H1 (cell line): ENCODE data around the gene PURA. TPM values are rescaled to one million over a fixed set of nuclear protein-coding genes. Genes with fewer than 3 reads are reported as not detected.
A peak's percentile ranks its signal among the peaks of the same experiment; 100 is the strongest.

Experiments used
- ASH2L ChIP-seq: fragments of 200-600, 300-600 bp; sonication (generic); IDR thresholded peaks from one replicate; pipeline ENCODE4 v1.7.1; 2017; ENCODE audit warnings: low read length
- CBX5 ChIP-seq: fragments of 300-800, 300-1000 bp; sonication (generic); IDR thresholded peaks from 2 replicates; pipeline ENCODE4 v1.7.1; 2016; ENCODE audit warnings: antibody characterized with exemption, low read length, low read depth
- CEBPB ChIP-seq: IDR thresholded peaks from 2 replicates; pipeline ENCODE4 v1.6.1; 2012; ENCODE audit warnings: low read depth, low read length
- CTBP2 ChIP-seq: IDR thresholded peaks from 2 replicates; pipeline ENCODE4 v1.7.0; 2011; ENCODE audit warnings: borderline replicate concordance, mild to moderate bottlenecking, moderate library complexity, mixed read lengths, low read length; ENCODE audit not compliant: insufficient read depth, insufficient read length
- EZH2 ChIP-seq: fragments of 200-600 bp; sonication (generic); IDR thresholded peaks from 2 replicates; pipeline ENCODE4 v1.7.1; 2012; ENCODE audit warnings: low read depth, mild to moderate bottlenecking, moderate library complexity, low read length, inconsistent platforms; ENCODE audit not compliant: severe bottlenecking
- GTF2F1 ChIP-seq: IDR thresholded peaks from 2 replicates; pipeline ENCODE4 v1.6.1; 2012; ENCODE audit warnings: low read depth, low read length, improper control_type of control experiment, borderline replicate concordance
- JUN ChIP-seq: IDR thresholded peaks from 2 replicates; pipeline ENCODE4 v1.6.1; 2011; ENCODE audit warnings: low read depth, mild to moderate bottlenecking, improper control_type of control experiment, low read length
- JUND ChIP-seq: IDR thresholded peaks from 2 replicates; pipeline ENCODE4 v1.6.1; 2011; ENCODE audit warnings: mild to moderate bottlenecking, improper control_type of control experiment, low read length
- NRF1 ChIP-seq: IDR thresholded peaks from 2 replicates; pipeline ENCODE4 v1.6.1; 2011; ENCODE audit warnings: mild to moderate bottlenecking, low read depth, low read length, improper control_type of control experiment
- POLR2AphosphoS5 ChIP-seq: IDR thresholded peaks from 2 replicates; pipeline ENCODE4 v1.6.1; 2011; ENCODE audit warnings: low read depth, low read length
- SAP30 ChIP-seq: fragments of 300-600 bp; sonication (generic); IDR thresholded peaks from 2 replicates; pipeline ENCODE4 v1.7.1; 2012; ENCODE audit warnings: low read length, moderate library complexity, mild to moderate bottlenecking, inconsistent platforms; ENCODE audit not compliant: insufficient read depth, insufficient replicate concordance
- SIX5 ChIP-seq: IDR thresholded peaks from 2 replicates; pipeline ENCODE4 v1.6.1; 2011; ENCODE audit warnings: mild to moderate bottlenecking, low read depth, low read length
- SP2 ChIP-seq: IDR thresholded peaks from 2 replicates; pipeline ENCODE4 v1.6.1; 2012; ENCODE audit warnings: mild to moderate bottlenecking, low read length, inconsistent platforms
- SP4 ChIP-seq: IDR thresholded peaks from 2 replicates; pipeline ENCODE4 v1.6.1; 2012; ENCODE audit warnings: low read length, inconsistent platforms
- SUZ12 ChIP-seq: fragments of 200-600 bp; sonication (generic); IDR thresholded peaks from 2 replicates; pipeline ENCODE4 v1.6.1; 2012; ENCODE audit warnings: mild to moderate bottlenecking, inconsistent platforms, low read length, moderate library complexity, mixed read lengths
- TAF1 ChIP-seq: IDR thresholded peaks from 2 replicates; pipeline ENCODE4 v1.6.1; 2011; ENCODE audit warnings: mild to moderate bottlenecking, low read depth, low read length
- TAF7 ChIP-seq: optimal IDR thresholded peaks from 2 replicates; pipeline ENCODE3; 2011; ENCODE audit warnings: low read depth, mild to moderate bottlenecking, inconsistent platforms, low read length, moderate library complexity, borderline replicate concordance
- TBP ChIP-seq: IDR thresholded peaks from 2 replicates; pipeline ENCODE4 v1.6.1; 2011; ENCODE audit warnings: low read depth, low read length, improper control_type of control experiment
- YY1 ChIP-seq: IDR thresholded peaks from 2 replicates; pipeline ENCODE4 v1.6.1; 2011; ENCODE audit warnings: low read depth, mild to moderate bottlenecking, low read length
- polyA plus RNA-seq, 7 experiments: library from polyadenylated mRNA; depleted of rRNA in 3 of 7; stranded (reverse) in 5 of 7; unstranded in 2 of 7; fragments of >200 nt in 5 of 7; fragments of 200-250 nt in 2 of 7; gene quantifications; 1 replicate in 5 of 7; 2 replicates in 1 of 7; 4 replicates in 1 of 7; pipeline versions ENCODE4 v1.2.1 to v1.2.3, GENCODE V29; 2011 to 2013; ENCODE audit warnings: missing spikeins in 2 of 7, mixed read lengths in 2 of 7
- total RNA-seq: library from RNA; stranded (reverse); fragmentation: NEBNext Ultra II Directional; extraction: Animal tissue kit (Norgen Biotek cat#: 25700); gene quantifications from 2 replicates; pipeline ENCODE4 v1.2.1, GENCODE V29; 2021
- TF ChIP-seq, protein P1 (sequence below): IDR thresholded peaks from 2 replicates; pipeline ENCODE4 v1.6.1; 2011; ENCODE audit warnings: low read length, improper control_type of control experiment
- TF ChIP-seq, protein P2 (sequence below): IDR thresholded peaks from 2 replicates; pipeline ENCODE4 v1.6.1; 2012; ENCODE audit warnings: inconsistent platforms
- TF ChIP-seq, protein P3 (sequence below), 3 experiments: IDR thresholded peaks; 1 replicate in 2 of 3; 2 replicates in 1 of 3; pipeline versions ENCODE4 v1.5.1 to v1.6.1; 2011; ENCODE audit warnings: low read length in 3 of 3, mild to moderate bottlenecking in 3 of 3, inconsistent platforms in 2 of 3, low read depth in 1 of 3, moderate library complexity in 1 of 3; ENCODE audit not compliant: insufficient read depth in 1 of 3; ENCODE audit errors: control extremely low read depth in 1 of 3

PURA gene
- total and polyA plus RNA-seq, 2 of the 8 experiments (the other 6 are each of a cell fraction or from before 2014, with no cell fraction given), result 0.98 to 2.1 TPM

DNA sequence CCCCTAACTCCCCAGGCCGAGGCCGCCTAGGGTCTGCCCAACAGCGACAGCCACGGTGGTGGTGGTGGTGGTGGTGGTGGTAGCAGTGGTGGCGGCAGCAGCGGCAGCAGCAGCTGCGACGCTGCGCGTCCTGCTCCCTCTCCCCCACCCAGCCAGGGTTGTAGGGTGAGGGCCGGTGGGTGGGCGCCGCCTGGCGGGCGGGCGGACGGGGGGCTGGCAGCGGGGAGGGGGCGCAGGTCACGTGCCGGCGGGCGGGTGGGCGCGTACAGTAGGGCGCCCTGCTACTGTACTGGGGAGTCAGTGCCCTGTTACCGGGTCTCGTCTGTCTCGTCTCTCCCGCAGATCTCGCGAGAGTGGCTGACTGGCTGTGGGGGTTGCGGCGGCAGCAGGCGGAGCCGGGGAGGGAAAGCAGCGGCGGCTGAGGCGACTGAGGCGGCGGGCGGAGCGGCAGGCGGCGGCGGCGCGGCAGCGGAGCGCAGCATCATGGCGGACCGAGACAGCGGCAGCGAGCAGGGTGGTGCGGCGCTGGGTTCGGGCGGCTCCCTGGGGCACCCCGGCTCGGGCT, at the start of gene PURA (continued):
- TF ChIP-seq, protein P1, sequence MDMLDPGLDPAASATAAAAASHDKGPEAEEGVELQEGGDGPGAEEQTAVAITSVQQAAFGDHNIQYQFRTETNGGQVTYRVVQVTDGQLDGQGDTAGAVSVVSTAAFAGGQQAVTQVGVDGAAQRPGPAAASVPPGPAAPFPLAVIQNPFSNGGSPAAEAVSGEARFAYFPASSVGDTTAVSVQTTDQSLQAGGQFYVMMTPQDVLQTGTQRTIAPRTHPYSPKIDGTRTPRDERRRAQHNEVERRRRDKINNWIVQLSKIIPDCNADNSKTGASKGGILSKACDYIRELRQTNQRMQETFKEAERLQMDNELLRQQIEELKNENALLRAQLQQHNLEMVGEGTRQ, result no peak
- TF ChIP-seq JUND, result no peak
- no peak for TF ChIP-seq SP4
- TF ChIP-seq JUN, result no peak
- TF ChIP-seq POLR2AphosphoS5, result no peak; the same call in 1 of the 2 replicates
- peak; percentile 59; the same call in 1 of the 2 replicates for TF ChIP-seq TBP
- no peak for TF ChIP-seq CTBP2
- no peak for TF ChIP-seq SP2
- no peak for TF ChIP-seq CBX5
- TF ChIP-seq NRF1, result no peak
- TF ChIP-seq, protein P2, sequence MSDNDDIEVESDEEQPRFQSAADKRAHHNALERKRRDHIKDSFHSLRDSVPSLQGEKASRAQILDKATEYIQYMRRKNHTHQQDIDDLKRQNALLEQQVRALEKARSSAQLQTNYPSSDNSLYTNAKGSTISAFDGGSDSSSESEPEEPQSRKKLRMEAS, result peak; percentile 41; the same call in 1 of the 2 replicates
- no peak for TF ChIP-seq SAP30
- TF ChIP-seq TAF7, result no peak
- TF ChIP-seq ASH2L, result no peak
- TF ChIP-seq CEBPB, result no peak
- TF ChIP-seq SIX5, result no peak
- TF ChIP-seq YY1, result peak; percentile 76; the same call in 1 of the 2 replicates
- no peak for TF ChIP-seq SUZ12
- TF ChIP-seq TAF1, result peak; percentile 72; the same call in 1 of the 2 replicates
- TF ChIP-seq, protein P3, sequence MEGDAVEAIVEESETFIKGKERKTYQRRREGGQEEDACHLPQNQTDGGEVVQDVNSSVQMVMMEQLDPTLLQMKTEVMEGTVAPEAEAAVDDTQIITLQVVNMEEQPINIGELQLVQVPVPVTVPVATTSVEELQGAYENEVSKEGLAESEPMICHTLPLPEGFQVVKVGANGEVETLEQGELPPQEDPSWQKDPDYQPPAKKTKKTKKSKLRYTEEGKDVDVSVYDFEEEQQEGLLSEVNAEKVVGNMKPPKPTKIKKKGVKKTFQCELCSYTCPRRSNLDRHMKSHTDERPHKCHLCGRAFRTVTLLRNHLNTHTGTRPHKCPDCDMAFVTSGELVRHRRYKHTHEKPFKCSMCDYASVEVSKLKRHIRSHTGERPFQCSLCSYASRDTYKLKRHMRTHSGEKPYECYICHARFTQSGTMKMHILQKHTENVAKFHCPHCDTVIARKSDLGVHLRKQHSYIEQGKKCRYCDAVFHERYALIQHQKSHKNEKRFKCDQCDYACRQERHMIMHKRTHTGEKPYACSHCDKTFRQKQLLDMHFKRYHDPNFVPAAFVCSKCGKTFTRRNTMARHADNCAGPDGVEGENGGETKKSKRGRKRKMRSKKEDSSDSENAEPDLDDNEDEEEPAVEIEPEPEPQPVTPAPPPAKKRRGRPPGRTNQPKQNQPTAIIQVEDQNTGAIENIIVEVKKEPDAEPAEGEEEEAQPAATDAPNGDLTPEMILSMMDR (IDR thresholded peaks at IDR 0.05; ENCODE audit: control extremely low read depth in 1 of 3, insufficient read depth in 1 of 3, low read depth in 1 of 3, low read length in 3 of 3), result no peak
- TF ChIP-seq GTF2F1, result no peak
- TF ChIP-seq EZH2, result no peak
